Cerebellar cortex (tissue), 1 donor: Measurements from ENCODE around the gene NPIPB8.
A peak's percentile ranks its signal among the peaks of the same experiment; 100 is the strongest.
"Not testable (repeated sequence)": the region's sequence is repeated elsewhere in the genome, so short reads cannot be mapped to it uniquely, and the experiment has no call there.

ENCODE experiments used
- DNase-seq: peaks from one replicate; pipeline ENCODE4 v3.0.0-alpha.2; 2015; ENCODE audit warnings: low spot score

The NPIPB8 gene

GRCh38 chr16:28607116-28607623, 30.7 kb upstream of the NPIPB8 start:
- no peak for DNase-seq

DNA sequence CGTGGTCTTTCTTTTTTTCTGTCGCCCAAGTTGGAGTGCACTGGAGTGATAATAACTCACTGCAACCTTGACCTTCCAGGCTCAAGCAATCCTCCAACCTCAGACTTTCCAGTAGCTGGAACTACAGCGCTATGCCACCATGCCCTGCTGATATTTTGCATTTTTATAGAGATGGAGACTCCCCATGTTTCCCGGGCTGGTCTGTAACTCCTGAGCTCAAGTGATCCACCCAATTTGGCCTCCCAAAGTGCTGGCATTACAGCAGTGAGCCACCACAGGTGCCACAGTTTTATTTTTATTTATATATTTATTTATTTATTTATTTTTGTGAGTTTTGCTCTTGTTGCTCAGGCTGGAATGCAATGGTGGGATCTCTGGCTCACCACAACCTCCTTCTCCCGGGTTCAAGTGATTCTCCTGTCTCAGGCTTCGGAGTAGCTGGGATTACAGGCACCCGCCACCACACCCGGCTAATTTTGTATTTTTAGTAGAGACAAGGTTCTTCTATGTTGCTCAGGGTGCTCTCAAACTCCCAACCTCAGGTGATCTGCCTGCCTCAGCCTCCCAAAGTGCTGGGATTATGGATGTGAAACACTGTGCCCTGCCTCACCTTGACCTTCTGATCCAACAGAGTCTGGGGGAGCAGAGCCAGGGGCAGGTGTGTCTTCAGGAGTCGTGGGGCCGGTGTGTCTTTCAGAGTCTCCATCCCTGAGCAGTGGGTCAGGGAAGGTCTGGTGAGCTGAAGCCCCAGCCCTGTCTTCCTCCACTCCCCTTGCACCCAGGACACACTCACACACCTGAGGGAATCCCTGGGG, 30.0 kb upstream of the NPIPB8 start:
- DNase-seq: not testable (repeated sequence)

DNA sequence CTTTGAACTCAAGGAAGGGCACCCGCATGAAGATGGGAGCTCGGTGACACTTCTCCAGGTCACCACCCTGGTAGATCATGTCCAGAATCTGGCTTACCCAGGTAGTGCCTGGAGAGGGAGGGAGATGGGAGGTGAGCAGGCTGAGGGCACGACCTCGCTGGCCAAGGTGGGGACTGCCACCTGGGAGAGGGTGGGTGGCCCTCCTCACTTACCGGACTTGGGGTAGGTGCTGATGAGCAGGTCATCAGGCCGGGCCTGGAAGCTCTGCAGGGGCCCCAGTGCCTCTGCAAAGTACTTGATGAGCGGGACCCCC, 29.4 kb upstream of the NPIPB8 start:
- not testable (repeated sequence) for DNase-seq

GRCh38 chr16:28608867-28609596, 28.8 kb upstream of the NPIPB8 start:
- DNase-seq: not testable (repeated sequence)

- DNase-seq: no peak
Measured at GRCh38 chr16:28609631-28610594, 28.0 kb upstream of the NPIPB8 start, which contains the start of gene SULT1A1. Gene SULT1A1 (minus strand): TSS chr16:28610044. CDS start chr16:28608855, 1,189 bp downstream.

- DNase-seq: no peak
Measured at GRCh38 chr16:28610595-28611191, 27.2 kb upstream of the NPIPB8 start.

- DNase-seq: not testable (repeated sequence)
Measured at GRCh38 chr16:28612359-28613280, 25.2 kb upstream of the NPIPB8 start.

GRCh38 chr16:28613912-28614311, 24.0 kb upstream of the NPIPB8 start:
- DNase-seq: not testable (repeated sequence)

DNA sequence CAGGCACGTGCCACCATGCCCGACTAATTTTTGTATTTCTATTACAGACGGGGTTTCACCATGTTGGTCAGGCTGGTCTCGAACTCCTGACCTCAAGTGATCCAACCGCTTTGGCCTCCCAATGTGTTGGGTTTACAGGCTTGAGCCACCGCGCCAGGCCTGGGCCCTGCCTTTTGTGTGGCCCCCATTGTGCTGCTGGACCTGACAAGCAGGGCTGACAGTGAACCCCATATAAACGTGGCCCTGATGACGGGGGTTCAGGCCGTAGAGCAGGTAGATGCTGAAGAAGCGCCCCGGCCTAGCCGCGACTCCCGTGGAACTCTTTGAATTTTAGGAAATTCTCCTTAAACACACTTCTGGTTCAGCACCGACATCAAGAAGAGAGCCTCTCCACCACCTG, 23.3 kb upstream of the NPIPB8 start:
- not testable (repeated sequence) for DNase-seq

DNA sequence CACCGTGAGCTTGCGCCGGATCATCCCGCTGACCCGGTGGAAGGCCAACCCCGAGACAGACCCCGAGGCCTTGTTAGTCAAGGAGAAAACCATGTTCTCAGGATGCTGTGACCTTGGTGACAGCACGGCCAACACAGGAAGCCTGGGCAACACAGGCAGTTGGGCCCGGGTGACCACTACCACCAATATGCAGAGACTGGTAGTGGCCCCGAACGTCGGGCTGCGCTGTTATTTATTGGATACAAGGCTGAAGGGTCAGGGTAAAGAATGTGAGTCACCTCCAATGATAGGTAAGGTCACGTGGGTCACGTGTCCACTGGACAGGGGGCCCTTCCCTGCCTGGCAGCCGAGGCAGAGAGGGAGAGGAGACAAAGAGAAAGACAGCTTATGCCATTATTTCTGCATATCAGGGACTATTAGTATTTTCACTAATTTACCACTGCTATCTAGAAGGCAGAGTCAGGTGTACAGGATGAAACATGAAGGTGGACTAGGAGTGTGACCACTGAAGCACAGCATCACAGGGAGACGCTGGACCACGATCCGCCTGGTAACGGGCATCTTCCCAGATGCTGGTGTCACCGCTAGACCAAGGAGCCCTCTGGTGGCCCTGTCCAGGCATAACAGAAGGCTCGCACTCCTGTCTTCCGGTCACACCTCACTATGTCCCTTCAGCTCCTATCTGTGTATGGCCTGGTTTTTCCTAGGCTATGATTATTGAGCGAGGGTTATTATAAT, 22.2 kb upstream of the NPIPB8 start:
- peak; percentile 75 for DNase-seq

GRCh38 chr16:28616224-28616577, 21.7 kb upstream of the NPIPB8 start:
- not testable (repeated sequence) for DNase-seq

DNA sequence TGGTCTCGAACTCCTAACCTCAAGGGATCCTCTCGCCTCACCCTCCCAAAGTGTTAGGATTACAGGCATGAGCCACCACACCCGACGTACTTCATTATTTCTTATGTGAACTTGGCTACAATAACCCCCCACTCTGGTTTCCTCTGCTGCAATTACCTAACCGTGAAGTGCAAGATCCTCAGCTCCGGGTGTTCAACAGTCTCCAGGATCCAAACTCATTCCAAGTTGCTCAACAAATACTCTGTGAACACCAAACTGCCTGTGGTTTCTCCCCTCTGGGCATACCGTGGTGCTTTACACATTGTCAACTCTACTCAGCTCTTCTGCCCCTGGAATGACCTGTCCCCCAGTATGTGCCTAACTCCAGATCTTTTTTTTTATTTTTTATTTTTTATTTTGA, 21.2 kb upstream of the NPIPB8 start:
- no peak for DNase-seq

DNA sequence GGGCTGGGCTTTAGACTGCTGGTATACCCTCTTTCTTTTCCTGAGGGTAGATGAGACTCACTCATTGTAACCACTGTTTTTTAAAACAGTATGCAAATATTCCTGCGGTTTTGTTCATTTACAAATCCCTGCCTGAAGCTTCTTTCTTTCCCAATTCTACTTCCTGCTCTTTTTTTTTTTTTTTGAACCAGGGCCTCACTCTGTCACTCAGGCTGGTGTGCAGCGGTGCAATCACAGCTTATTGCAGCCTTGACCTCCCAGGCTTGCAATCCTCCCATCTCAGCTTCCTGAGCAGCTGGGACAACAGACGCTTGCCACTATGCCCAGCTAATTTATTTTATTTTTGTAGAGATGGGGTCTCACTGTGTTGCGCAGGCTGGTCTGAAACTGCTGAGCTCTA, 20.0 kb upstream of the NPIPB8 start:
- no peak for DNase-seq

DNA sequence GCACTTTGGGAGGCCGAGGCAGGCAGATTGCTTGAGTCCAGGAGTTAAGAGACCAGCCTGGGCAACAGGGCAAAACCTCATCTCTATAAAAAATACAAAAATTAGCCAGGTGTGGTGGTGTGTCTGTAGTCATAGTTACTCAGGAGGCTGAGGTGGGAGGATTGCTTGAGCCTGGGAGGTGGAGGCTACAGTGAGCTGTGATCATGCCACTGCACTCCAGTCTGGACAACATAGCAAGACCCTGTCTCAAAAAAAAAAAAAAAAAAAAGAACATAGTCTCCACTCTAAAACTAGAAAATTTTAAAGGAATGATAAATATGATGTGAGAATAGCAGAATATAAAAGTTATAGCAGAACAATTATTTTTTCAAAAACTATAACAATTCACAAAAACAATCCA, 17.5 kb upstream of the NPIPB8 start:
- DNase-seq: not testable (repeated sequence)

GRCh38 chr16:28621481-28622155, 16.2 kb upstream of the NPIPB8 start:
- no peak for DNase-seq

DNA sequence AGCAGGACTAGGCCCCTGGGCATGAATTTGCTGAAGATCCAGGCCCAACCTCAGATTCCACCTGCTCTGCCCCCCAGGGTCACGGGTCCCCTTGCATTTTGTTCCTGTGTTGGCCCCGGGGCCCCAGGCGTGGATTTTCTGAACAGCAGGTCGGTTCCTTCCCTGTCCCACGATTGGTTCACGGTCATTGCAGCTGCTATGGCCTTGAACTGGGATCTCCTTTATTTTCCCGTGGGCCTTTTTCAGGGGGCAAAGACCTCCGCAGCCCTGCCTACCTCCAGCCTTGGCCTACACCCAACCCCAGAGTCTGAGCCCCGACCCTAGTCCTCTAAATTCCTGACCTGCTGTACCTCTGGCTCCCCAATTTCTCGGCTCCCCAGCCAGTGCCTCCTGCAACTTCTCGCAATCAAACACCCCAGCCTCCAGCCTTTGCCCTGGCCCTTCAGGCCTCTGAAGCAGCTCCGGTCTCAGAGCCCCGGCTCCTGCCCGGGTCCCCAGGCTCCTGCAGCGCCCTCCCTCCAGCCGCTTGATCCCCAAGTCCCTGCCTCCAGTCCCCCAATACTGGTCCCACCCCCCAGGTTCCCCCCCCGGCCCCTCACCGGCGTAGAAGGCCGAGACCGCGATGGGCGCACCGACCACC, 15.2 kb upstream of the NPIPB8 start:
- DNase-seq: not testable (repeated sequence)

- DNase-seq: peak; percentile 57
Measured at GRCh38 chr16:28623172-28623711, 14.6 kb upstream of the NPIPB8 start.

- DNase-seq: not testable (repeated sequence)
Measured at GRCh38 chr16:28630905-28631304, 7.0 kb upstream of the NPIPB8 start.
